Activated CD4-positive, alpha-beta T cell treated with anti-CD3 and anti-CD28 coated beads for 1 hour (primary cell): ENCODE measurements around the gene HECTD3.
A peak's percentile ranks its signal among the peaks of the same experiment; 100 is the strongest.
"Not testable (repeated sequence)": the region's sequence is repeated elsewhere in the genome, so short reads cannot be mapped to it uniquely, and the experiment has no call there.

Experiments used
- DNase-seq: peaks from one replicate; pipeline ENCODE4 v3.0.0-alpha.2; 2020

HECTD3 gene

DNA sequence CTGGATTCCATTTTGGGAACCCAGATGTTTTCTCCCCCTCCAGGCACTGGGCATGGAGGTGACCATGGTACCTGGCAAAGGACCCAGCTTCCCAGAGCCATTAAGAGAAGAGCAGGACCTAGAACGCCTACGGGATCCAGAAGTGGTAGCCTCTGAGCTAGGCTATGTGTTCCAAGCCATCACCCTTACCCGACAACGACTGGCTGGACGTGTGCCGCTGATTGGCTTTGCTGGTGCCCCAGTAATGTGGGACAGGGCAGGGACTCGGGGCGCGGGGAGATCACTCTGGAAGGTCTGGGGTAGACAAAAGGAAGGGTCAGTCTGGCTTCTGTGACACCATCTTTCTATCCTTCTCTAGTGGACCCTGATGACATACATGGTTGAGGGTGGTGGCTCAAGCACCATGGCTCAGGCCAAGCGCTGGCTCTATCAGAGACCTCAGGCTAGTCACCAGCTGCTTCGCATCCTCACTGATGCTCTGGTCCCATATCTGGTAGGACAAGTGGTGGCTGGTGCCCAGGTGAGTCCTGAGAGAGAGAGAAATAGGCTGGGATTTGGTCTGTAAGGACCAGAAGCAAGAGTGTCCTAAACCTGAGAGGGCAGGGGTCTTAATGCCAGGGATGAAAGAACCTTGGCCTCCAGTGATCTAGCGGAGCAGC, 2.6 kb upstream of the HECTD3 start:
- DNase-seq: no peak

DNA sequence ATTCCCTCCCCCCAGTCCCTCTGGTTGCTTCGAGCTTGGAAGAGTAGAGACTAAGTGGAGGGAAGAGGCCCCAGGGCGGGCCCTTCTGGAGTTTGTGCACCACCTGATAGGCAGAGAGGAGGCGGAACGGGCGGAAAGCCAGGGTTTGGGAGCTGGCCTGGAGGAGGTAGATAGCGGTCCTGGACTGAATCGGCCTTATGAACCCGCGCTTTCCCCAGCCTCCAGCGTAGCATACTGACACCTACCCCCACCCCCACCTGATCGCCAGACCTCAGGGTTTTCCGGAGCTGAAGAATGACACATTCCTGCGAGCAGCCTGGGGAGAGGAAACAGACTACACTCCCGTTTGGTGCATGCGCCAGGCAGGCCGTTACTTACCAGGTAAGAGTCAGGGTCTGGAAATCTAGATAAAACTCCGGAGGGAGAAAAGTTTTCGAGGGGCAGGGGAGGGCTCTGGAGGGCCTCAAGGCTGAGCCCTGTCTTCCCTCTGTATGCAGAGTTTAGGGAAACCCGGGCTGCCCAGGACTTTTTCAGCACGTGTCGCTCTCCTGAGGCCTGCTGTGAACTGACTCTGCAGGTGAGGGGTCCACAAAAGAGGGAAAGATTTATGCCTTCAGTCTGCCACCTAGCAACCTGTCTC, 1.6 kb upstream of the HECTD3 start:
- DNase-seq: no peak

DNA sequence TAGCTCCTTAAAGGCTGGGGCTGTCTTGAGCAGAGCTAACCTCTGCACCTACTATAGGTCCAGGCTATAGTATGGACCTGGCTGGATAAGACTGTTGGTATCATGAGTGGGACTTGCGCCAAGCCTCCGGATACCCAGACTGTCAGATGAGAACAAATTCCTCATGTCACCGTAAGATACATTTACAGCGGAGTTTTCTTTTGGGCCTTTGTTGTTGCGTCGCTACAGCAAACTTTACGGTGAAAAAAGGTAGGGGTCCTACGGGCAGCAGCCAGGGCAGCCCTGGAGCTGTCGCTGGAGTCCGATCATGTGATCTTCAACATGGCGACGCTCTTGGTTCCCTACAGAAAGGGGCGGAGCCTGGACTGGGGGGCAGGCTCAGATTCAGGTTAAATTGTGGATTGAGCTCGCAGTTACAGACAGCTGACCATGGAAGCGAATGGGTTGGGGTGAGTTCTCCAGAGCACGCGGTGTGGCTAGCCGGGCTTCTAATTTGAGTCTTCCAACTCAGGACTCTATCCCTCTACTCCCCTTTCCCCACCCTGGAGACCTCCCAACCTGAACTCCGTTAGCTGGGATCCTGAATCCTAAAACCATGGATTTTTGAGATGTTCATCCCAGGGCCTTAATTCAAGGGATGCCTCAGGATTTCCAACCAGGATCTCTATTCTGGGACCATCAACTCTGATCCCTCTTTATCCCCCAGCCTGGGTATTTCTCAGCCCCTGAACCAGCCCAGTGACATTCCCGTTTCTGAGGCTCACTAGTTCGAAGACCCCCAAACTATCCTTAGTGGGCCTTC, 914 bp upstream of the HECTD3 start, which contains the start of gene UROD:
TSS of gene UROD (plus strand) at position 418 of the 802 bp plus-strand sequence. CDS start at position 430, 12 bp downstream.
- peak; percentile 75 for DNase-seq

DNA sequence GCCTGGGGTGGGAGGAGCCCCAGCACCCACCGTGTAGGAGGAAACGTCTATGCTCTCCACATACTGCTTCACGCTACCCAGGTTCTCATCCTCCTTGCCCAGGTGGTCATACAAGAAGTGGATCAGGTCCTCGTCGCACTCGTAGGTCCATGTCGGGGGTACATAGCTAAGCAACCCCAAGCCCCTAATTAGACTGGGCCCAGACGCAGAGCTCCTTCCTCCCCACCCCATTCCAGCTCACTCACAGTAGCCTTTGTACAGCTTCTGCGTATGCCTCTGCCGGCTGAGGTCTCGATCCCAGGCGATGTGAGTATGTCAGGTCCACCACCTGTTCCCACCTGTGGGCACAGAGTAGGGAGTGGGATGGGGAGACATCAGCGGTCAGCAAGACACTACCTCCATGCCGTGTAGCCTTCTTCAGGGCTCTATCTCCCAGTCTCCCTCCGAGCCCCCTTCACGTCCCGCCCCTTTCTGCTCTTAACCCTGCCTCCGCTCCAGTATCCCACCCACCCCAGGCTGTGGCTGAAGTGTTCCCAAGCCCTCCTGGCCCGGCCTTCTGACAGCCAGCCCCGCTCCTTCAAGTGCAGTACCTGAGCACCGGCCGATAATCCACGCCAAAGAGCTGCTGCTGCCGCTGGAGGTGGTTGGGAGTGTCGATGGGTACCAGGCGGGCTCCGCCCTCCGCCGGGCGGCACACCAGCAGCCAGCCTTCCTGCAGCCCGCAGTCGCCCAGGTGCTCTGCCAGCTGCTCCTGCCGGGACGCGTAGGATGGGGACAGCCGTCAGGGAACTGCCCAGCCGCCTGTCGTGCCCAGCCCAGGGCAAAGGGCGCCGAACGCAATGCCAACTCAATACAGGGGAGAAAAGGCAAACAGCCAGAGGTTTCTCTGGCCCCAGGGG, 919 bp downstream of the HECTD3 start:
- DNase-seq: no peak

DNA sequence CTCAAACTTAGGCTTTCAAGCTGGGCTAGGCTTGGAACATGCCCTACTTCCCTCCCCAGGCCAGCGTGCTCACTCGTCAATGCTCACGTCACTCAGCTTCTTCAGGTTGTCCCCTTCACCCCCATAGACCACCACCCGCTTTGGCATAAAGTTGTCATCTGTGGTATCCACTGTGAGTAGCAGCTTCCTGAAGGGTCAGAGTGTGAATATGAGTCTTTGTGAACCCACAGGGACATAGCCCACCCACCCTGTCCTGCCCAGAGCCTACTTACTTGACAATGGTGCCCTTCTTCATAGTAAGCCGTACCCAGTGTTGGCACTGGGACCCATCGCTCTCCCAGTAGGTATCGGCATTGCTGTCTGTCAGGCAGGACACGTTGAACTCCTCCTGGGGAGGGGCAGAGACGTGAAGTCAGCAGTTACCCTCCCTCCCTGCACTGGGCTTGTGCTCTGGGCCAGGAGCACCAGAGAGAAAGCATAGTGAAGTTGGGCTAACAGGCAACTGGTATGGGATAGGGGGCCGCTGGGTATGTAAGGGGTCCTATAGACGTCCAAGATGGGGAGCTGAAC, 1.7 kb downstream of the HECTD3 start:
- no peak for DNase-seq

DNA sequence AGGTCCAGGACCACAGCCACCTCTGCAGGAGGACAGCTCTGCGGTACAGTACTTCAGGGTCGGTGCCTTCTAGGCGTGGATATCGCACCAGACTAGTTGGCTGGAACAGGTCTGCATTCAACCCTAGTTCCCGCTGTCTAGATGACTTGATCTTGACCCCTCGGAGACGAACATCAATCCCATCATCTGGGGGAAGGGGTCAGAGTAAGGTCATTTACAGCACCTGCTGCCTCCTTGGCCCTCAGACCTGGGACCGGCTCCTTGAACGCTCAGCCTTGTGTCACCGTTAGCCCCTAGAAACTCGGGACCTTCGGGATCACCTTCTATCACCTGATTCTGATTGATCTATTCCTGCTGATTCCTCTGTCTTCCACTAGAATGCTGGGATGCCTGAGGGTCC, 2.6 kb downstream of the HECTD3 start:
- DNase-seq: no peak

DNA sequence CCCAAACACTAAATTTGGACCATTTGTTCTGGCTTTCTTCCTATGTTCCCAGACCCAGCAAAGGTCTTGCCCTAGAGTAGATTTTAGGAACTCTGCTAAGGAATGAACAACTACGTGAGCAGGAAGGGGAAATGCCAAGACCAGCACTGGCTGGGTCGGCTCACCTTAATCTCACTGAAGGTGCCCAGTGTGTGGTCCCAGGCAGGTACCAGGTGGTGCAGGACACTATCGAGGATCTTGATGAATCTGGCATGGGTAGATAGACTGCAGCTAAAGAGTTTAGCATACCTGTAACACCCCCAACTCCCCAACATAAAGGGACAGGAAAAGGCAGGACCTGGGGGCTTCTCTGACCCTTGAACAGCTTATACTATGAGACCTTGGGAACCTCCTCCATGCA, 3.0 kb downstream of the HECTD3 start:
- DNase-seq: no peak

DNA sequence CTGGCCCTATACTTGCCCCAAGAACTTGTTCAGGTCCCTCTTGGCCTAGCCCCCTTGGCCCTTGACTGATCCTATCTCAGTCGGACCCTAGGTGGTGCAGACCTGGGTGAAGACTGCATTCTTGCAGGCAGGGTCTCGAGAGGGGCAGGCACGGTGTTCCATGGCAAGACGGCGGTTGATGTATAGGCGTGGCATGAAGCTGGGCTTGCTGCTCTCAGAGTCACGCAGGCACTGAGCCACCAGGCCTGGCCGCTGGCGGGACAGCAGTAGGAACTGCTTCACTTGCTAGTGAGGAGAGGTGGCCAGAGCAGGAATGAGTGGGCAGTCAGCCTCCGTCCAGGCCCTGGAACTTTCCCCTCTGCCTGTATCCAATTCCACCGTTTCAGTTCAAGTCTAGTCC, 3.8 kb downstream of the HECTD3 start:
- DNase-seq: no peak

DNA sequence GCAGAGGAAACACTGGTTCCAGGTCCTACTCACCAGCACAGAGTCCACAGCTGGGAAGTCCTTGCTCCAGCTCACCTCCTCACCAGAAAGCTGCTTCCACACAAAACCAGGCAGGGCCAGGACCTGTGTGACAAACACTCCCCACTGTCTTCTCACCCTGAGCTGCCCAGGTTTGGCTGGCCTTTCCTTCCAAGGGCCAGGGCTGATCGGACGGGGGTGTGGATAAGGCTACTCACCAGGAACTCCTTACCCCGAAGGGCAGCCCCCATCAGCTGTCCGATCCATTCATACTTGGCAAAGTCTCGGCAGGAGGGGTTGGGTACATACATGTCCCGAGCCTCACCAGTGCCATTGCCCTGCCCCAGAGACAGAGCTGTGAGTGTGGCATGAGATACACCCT, 5.4 kb downstream of the HECTD3 start:
- DNase-seq: no peak

DNA sequence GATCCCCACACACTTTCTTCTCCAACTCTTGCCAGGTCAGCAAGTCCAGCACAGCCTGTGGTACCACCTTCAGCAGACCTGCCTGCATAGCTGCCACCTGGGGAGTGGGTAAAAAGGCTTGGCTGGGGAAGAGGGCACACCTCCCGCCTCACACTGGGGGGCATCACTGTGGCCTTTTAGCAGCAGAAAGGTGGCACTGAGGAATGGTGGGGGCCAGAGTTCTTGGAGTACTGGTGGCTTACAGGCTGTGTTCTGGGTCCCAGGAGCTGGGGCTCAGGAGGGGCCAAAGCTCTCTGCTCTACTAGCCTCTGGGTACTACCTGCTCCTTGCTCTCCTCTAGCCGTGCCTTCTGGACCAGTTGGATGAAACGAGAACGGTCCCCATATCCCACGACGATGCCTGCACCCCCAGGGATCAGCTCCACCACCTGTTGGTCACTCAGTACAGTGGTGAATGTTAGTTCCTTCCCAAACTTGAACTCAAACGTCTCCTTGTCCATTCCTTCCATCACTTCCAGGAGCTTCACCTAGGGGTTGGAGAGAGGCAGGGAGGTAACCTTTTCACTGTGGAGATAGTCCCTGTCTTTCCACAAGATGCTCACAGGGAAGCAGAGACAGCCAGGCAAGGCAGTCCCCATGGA, 6.7 kb downstream of the HECTD3 start:
- DNase-seq: no peak

DNA sequence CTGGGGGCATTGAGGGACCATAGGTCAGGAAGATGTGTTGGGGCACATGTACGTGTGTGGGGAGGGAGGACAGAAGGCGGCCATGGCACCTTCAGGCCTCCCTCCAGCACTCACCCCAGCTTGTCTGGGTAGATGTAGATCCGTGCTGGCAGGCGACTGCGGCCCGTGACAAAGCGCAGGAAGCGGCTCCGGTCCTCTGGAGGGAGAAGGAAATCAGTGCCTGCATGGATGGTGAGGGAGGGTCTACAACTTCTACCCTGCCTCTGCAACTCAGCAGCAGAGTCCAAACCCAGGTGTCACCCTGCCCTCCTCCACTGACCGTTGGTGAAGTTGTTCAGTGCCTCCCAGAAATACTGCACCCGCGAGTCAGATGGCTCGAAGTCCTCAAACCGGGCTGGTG, 7.4 kb downstream of the HECTD3 start:
- no peak for DNase-seq

DNA sequence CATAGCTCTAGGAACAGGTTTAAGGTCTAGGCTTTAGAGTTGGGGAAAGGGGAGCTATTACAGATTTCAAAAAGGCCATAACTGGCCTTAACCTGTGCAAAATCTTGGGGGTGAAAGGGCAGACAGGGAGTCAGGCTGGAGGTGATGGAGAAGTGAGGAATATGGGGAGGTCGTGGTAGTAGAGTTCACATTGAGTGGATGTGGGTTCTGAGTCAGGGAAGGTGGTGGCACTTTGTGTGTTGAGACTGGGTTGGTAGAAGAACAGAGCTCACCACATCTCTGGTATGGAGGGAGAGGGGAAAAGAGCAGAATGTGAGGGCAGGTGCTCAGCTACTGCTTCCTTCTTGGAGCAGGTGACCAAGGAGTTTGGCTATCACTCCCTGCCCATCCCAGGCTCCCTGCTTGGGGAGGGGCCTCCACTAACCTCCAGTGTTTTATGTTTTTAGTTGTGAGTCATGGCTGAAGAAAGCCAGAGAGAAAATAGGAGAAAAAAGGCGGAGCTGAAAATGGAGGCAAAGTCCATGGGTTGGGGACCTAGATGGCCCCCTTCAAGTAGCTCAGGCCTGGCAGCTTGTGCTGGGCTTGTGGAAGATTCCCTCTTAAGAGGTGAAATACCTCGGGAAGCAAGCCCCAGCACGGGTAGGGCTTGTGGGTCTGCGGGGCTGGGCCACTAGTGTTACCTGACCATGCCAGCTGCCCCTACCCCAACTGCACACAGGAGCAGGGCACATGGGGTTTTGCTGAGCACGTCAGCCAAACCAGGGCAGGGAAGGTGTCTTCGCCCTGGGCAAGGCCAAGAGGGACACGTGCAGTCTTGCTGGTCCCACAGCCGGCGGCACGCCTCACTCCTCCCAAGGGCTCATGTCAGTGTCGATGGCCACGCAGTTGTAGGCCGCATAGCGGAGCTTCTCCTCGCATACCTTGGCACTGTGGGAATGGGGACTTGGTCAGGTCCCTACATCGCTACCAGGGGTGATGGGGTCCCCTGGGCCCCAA, 8.2 kb downstream of the HECTD3 start:
- DNase-seq: no peak

DNA sequence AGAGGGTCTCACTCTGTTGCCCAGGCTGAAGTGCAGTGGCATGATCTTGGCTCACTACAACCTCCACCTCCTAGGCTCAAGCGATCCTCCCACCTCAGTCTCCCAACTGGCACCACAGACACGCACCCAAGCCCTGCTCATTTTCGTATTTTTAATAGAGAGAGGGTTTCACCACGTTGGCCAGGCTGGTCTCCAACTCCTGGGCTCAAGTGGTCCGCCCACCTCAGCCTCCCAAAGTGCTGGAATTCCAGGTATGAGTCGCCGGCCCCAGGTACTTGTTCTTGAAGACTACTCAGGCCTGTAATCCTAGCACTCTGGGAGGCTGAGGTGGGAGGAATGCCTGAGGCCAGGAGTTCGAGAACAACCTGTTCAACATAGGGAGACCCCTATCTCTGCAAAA, 9.5 kb downstream of the HECTD3 start:
- not testable (repeated sequence) for DNase-seq

DNA sequence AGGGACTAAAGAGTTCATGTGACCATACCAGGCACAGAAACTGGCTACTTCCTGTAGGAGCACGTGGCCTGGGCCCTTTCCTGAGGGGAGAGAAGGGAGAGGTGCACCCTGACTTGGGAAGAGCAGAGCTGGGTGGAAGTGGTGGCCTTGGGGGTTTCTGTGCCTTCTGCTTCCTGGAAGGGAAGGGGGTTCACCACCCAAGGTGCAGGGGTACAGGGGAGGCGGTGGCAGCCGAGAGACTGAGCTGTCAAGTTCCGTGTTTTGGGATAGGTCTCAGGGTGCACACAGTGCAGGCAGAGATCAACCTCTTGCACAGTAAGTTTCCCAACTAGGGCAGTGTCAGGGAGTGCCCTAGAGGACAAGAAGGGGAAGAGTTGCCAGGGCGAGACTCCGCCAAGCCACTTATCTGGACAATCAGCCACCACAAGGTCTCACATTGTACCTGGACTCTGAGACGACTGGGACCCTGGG, 10.1 kb downstream of the HECTD3 start:
- no peak for DNase-seq

DNA sequence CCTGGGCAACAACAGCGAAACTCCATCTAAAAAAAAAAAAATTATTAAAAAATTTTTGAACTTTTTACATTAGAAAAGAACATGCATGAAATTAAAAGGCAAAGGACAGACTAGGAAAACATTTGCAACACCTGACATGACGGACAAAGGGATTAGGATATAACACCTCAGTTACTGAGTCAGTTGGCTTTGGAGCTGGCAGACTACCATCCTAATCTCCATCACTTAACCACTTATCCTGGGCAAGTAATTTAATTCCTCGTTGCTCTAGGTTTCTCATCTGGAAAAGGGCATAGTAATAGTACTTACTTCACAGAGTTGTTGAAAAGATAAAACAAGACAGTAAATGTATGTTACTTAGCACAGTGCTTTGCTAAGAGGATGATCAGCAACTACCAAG, 11.9 kb downstream of the HECTD3 start:
- no peak for DNase-seq

DNA sequence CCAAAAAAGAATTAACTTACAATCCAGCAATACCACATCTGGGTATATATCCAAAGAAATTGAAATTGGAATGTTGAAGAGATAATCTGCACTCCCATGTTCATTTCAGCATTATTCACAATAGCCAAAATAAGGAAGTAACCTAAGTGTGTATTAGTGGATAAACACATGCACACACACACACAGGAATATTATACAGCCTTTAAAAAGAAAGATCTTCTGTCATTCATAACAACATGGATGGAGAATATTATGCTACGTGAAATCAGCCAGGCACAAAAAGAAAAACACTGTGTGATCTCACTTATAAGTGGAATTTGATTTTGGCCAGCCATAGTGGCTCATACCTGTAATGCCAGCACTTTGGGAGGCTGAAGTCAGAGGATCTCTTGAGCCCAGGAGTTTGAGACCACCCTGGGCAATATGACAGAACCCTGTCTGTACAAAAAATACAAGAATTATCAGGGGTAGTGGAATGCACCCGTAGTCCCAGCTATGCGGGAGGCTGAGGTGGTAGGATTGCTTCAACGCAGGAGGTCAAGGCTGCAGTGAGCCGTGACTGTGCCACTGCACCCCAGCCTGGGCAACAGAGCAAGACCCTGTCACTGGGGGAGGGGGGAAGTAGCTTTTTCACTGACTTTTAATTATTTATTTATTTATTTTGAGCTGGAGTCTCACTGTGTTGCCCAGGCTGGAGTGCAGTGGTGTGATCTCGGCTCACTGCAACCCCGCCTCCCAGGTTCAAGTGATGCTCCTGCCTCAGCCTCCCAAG, 15.5 kb downstream of the HECTD3 start:
- DNase-seq: no peak

DNA sequence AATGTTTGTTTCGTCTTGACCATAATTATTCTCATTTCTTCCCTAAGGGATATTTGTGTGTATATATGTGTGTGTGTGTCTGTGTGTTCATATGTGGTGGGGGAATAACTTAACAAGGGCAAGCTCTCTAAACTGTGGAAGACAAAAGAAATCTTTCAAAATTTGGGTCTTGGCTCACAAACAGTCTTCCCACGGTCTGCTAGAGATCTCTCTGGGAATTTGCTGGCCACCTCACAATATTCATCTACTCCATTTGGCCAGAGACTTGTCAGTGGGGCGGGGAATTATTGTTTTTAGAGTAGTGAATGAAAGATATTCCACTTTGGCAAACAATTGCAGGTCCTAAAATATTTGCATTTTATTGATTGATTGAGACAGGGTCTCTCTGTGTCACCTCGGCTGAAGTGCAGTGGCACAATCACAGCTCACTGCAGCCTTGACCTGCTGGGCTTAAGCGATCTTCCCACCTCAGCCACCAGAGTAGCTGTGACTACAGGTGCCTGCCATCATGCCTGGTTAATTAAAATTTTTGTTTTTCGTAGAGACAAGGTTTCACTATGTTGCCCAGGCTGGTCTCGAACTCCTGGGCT, 16.7 kb downstream of the HECTD3 start:
- DNase-seq: no peak

DNA sequence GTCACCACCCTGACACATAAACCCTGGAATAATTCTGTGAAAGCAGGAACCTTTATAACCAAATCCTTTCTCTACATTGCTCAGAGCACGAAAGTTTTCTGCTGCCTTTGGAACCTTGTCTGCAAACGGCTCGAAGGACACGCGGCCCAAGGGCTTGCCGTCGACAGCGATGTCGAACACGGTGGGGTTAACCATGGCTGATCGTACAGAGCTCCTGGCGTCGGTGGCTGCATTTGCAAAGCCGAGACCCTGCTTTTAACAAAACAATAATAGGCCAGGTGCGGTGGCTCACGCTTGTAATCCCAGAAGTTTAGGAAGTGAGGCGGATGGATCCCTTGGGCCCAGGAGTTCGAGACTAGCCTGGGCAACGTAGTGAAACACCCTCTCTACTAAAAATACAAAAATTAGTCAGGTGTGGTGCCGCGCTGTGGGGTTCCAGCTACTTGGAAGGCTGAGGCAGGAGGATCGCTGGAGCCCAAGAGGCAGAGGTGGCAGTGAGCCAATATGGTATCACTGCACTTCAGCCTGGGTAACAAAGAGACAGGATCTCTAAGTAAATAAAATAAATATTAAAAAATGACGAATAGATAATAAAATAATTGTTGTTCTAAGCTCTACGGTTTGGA, 22.5 kb downstream of the HECTD3 start:
- no peak for DNase-seq
